Parathyroid adenoma (tissue), 2 donors: ENCODE measurements around the gene OS9.

Experiments used
- H2AFZ ChIP-seq: fragments of 300-600 bp; sonication (generic); one replicate; pipeline ENCODE4 v1.7.0; 2017; ENCODE audit warnings: antibody characterized with exemption, mild to moderate bottlenecking
- H3K27ac ChIP-seq: fragments of 300-600 bp; sonication (generic); one replicate; pipeline ENCODE4 v1.7.0; 2017
- H3K27me3 ChIP-seq: fragments of 300-600 bp; sonication (generic); one replicate; pipeline ENCODE4 v1.7.0; 2017; ENCODE audit warnings: low read length; ENCODE audit not compliant: control insufficient read depth, insufficient read depth
- H3K36me3 ChIP-seq: fragments of 300-600 bp; sonication (generic); one replicate; pipeline ENCODE4 v1.7.0; 2017; ENCODE audit warnings: low read length; ENCODE audit not compliant: control insufficient read depth, insufficient read depth
- H3K4me1 ChIP-seq: fragments of 300-600 bp; sonication (generic); one replicate; pipeline ENCODE4 v1.7.0; 2017; ENCODE audit warnings: control low read depth
- H3K4me2 ChIP-seq: fragments of 300-600 bp; sonication (generic); one replicate; pipeline ENCODE4 v1.7.0; 2017; ENCODE audit warnings: low read length
- H3K4me3 ChIP-seq: fragments of 300-600 bp; sonication (generic); one replicate; pipeline ENCODE4 v1.7.0; 2017; ENCODE audit warnings: low read depth, low read length
- H3K79me2 ChIP-seq: fragments of 300-600 bp; sonication (generic); one replicate; pipeline ENCODE4 v1.7.0; 2017; ENCODE audit warnings: control low read depth
- H3K9ac ChIP-seq: fragments of 300-600 bp; sonication (generic); one replicate; pipeline ENCODE4 v1.7.0; 2017; ENCODE audit warnings: mild to moderate bottlenecking
- H3K9me3 ChIP-seq: fragments of 300-600 bp; sonication (generic); one replicate; pipeline ENCODE4 v1.7.0; 2017; ENCODE audit warnings: low read length; ENCODE audit not compliant: control insufficient read depth
- TF ChIP-seq, protein P1 (sequence below): fragments of 300-600 bp; sonication (generic); IDR thresholded peaks from one replicate; pipeline ENCODE4 v1.7.0; 2017; ENCODE audit warnings: antibody characterized with exemption, mild to moderate bottlenecking
- donor health status: primary hyperparathyroidism.

OS9 gene

DNA sequence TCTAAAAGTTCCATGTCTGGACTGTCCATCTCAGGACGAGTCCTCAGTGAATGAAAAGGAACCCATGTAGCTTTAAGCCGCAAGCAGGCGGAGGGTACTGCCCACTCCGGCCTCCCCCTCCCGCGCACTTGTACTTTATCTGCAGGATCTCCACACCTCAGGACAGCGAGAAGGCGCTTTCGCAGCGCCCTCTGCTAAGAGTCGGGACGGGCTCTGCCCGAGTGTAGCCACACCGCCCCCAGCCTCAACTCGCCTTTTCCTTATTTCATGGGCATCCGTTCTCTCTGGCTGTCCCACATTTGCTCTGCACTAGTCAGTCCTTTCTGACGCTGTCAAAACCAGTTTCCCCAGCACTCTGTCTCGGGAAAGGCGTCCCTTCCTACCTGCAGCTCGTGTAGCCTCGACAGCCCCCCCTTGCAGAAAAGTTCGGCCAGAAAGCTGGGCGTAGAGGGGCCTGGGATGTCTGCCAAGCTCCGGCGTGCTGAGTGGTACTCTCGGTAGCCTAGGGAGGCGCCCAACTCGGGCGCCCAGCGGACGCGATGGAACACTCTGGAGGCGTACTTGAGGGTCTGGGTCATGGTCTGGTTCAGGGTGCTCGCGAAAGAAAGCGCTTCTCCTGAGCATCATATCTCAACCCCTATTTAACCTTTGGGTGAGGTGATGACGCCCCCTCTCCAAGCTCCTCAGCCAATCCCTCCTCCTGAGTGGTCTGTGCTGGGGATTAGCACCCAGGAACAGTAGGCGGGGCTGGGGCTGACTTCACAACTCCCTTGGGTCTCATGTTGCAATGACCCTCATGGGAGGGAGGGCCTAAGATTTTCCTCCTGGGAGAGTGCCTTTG lies 72.8 kb downstream of the OS9 start, which contains the start of gene CYP27B1:
CYP27B1 (minus strand) TSS at position 615 of the 841 bp plus-strand sequence; CDS start at position 578, 37 bp downstream.
- Histone ChIP-seq H3K27ac (no peak within 1 kb of the TSS), H3K4me3 (peak within 1 kb of the TSS; percentile 42), H3K27me3 (no peaks in the 10 kb centered on the region), H3K79me2 (no peaks in the 10 kb centered on the region), H3K36me3 (no peaks in the 10 kb centered on the region), H2AFZ (peak within 1 kb of the TSS; percentile 91), H3K4me2 (peak within 1 kb of the TSS; percentile 68), H3K9me3 (no peaks in the 10 kb centered on the region), H3K4me1 (peaks cover 16% of the 10 kb centered on the region), H3K9ac (no peak within 1 kb of the TSS)
- TF ChIP-seq, protein P1, sequence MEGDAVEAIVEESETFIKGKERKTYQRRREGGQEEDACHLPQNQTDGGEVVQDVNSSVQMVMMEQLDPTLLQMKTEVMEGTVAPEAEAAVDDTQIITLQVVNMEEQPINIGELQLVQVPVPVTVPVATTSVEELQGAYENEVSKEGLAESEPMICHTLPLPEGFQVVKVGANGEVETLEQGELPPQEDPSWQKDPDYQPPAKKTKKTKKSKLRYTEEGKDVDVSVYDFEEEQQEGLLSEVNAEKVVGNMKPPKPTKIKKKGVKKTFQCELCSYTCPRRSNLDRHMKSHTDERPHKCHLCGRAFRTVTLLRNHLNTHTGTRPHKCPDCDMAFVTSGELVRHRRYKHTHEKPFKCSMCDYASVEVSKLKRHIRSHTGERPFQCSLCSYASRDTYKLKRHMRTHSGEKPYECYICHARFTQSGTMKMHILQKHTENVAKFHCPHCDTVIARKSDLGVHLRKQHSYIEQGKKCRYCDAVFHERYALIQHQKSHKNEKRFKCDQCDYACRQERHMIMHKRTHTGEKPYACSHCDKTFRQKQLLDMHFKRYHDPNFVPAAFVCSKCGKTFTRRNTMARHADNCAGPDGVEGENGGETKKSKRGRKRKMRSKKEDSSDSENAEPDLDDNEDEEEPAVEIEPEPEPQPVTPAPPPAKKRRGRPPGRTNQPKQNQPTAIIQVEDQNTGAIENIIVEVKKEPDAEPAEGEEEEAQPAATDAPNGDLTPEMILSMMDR: no peak

DNA sequence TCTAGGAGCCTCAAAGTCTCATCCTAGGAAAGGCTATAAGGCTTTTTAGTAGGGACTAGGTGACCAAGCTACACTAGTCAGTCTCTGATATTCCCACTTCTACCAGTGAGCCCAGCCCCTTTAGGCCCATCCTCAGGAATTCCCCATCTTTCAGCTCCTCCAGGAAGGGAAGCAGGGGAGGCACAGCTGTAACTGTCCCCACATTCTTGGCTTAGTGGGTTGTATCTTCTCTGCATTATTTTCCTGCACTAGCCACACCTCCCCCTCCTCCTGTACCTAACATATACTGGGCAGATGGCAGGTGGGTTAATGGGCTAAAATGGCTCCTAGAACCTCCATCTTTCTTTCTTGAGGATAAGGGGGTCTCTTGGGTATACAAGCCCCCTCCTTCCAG lies 73.4 kb downstream of the OS9 start:
- no peaks in the 10 kb centered on the region for H3K9me3 ChIP-seq
- H3K9ac ChIP-seq: no peak overlapping the region
- no peaks in the 10 kb centered on the region for H3K27me3 ChIP-seq
- TF ChIP-seq, protein P1: no peak
- no peak overlapping the region for H3K27ac ChIP-seq
- H3K4me2 ChIP-seq: no peak overlapping the region
- no peak overlapping the region for H3K4me3 ChIP-seq
- no peaks in the 10 kb centered on the region for H3K79me2 ChIP-seq
- H3K36me3 ChIP-seq: no peaks in the 10 kb centered on the region
- H3K4me1 ChIP-seq: peaks cover 16% of the 10 kb centered on the region
- H2AFZ ChIP-seq: peak overlapping the region; percentile 6

DNA sequence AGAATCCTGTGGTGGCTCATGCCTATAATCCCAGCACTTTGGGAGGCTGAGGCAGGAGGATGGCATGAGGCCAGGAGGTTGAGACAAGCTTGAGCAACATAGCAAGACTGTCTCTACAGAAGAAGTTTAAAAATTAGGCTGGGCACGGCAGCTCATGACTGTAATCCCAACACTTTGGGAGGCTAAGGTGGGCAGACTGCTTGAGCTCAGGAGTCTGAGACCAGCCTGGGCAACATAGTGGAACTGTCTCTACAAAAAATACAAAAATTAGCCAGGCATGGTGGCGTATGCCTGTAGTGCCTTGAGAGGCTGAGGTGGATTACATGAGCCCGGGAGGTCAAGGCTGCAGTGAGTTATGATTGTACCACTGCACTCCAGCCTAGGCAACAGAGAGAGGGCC lies 73.9 kb downstream of the OS9 start:
- Histone ChIP-seq H3K9ac (no peak overlapping the region), H3K79me2 (no peaks in the 10 kb centered on the region), H3K4me2 (no peak overlapping the region), H3K9me3 (no peaks in the 10 kb centered on the region), H3K4me1 (peaks cover 18% of the 10 kb centered on the region), H2AFZ (no peak overlapping the region), H3K27me3 (no peaks in the 10 kb centered on the region), H3K4me3 (no peak overlapping the region), H3K36me3 (no peaks in the 10 kb centered on the region), H3K27ac (no peak overlapping the region)
- TF ChIP-seq, protein P1: no peak

DNA sequence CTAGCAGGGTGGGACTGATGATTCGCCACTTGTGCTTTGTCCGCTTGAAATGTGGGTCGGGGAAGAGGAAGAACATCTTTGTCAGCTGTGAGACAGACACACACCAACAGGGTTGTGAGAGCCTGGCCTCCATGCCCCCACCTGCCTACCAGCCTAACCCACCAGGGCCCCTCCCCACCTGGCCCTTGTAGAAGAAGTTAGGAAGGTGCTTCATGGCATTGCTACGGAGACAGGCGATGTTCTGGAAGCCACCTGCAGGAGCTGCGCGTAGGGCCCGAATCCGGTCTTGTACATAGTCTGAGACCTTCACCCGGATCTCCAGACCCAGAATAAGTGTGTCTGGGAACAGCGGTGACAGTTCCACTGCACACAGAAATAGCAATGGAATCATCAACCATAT lies 75.7 kb downstream of the OS9 start:
- Histone ChIP-seq H3K9me3 (no peaks in the 10 kb centered on the region), H3K4me1 (peaks cover 18% of the 10 kb centered on the region), H3K4me2 (no peak overlapping the region), H3K36me3 (no peaks in the 10 kb centered on the region), H3K9ac (no peak overlapping the region), H3K79me2 (no peaks in the 10 kb centered on the region), H3K27me3 (no peaks in the 10 kb centered on the region), H3K4me3 (no peak overlapping the region), H3K27ac (no peak overlapping the region), H2AFZ (no peak overlapping the region)
- TF ChIP-seq, protein P1: no peak

DNA sequence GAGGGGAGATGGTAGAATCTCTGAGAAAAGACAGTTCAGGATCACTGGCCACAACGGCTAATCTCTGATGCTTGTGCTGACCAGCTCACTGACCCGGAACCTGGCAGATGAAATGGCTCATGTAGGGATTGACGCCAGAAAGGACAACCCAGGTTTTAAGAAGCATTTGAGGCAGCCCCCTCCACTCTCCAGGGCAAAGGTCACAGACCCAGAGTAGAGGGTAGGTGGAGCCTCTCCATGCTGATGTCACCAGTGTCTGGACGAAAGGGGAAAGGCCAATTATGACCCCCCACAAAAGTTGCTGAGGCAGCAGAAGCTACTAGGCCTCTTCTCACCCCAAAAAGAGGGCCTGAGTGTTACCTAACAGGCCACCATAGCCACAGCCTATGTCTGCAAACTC lies 76.8 kb downstream of the OS9 start:
- TF ChIP-seq, protein P1: no peak
- H3K4me1 ChIP-seq: peaks cover 10% of the 10 kb centered on the region
- no peak overlapping the region for H3K4me3 ChIP-seq
- H3K27me3 ChIP-seq: no peaks in the 10 kb centered on the region
- no peak overlapping the region for H2AFZ ChIP-seq
- H3K36me3 ChIP-seq: no peaks in the 10 kb centered on the region
- no peaks in the 10 kb centered on the region for H3K9me3 ChIP-seq
- no peak overlapping the region for H3K4me2 ChIP-seq
- H3K9ac ChIP-seq: no peak overlapping the region
- H3K27ac ChIP-seq: no peak overlapping the region
- no peaks in the 10 kb centered on the region for H3K79me2 ChIP-seq
